Testis (tissue), 3 donors: ENCODE measurements around the gene ZFYVE28. TPM values are rescaled to one million over a fixed set of nuclear protein-coding genes. Genes with fewer than 3 reads are reported as not detected.
A peak's percentile ranks its signal among the peaks of the same experiment; 100 is the strongest.

Source experiments
- DNase-seq: peaks from one replicate; pipeline ENCODE4 v3.0.0-alpha.2; 2019
- H3K27ac ChIP-seq, 2 donors: fragments of 200-600 bp; sonication (generic); one replicate each; pipeline ENCODE4 v1.5.1; 2019
- H3K27me3 ChIP-seq: fragments of 200-600 bp; sonication (generic); one replicate; pipeline ENCODE4 v1.5.1; 2019
- H3K36me3 ChIP-seq: fragments of 200-600 bp; sonication (generic); one replicate; pipeline ENCODE4 v1.5.1; 2017; ENCODE audit warnings: low read depth; ENCODE audit errors: missing control alignments
- H3K4me1 ChIP-seq: fragments of 200-600 bp; sonication (generic); one replicate; pipeline ENCODE4 v1.5.1; 2019
- H3K4me3 ChIP-seq, 2 donors: fragments of 200-600 bp; sonication (generic); one replicate each; pipeline ENCODE4 v1.5.1; 2017 to 2019
- H3K9me3 ChIP-seq: fragments of 200-600 bp; sonication (generic); one replicate; pipeline ENCODE4 v1.5.1; 2017
- CTCF ChIP-seq, 3 experiments: fragments of 450-650 bp in 2 of 3; fragments of 200-600 bp in 1 of 3; sonication (generic) in 1 of 3; IDR thresholded peaks; one replicate each; pipeline ENCODE4 v1.5.1; 2016 to 2019; ENCODE audit warnings: antibody characterized with exemption in 3 of 3, mild to moderate bottlenecking in 2 of 3, moderate library complexity in 1 of 3
- POLR2A ChIP-seq: fragments of 450-650 bp; IDR thresholded peaks from one replicate; pipeline ENCODE4 v1.6.1; 2017; ENCODE audit warnings: antibody characterized with exemption, mild to moderate bottlenecking, moderate library complexity
- WGBS, 2 donors: methylation state at CpG; one replicate each; pipeline ENCODE4 v1.1.5; 2018; 5-methylcytosine and 5-hydroxymethylcytosine counted together
- intact Hi-C: fragments of 100-400 bp; cut with DNase I; formaldehyde crosslinking; loops from one replicate; pipeline ENCODE4 v1.15.1; 2023; ENCODE audit warnings: low total_unique reads
- polyA plus RNA-seq: library from polyadenylated mRNA; stranded (reverse); fragments of 350-450 nt; fragmentation: Illumina TruSeq; extraction: RNeasy Lipid Tissue Mini Kit (QIAGEN cat#74804); gene quantifications from one replicate; pipeline ENCODE4 v1.2.3, GENCODE V29; 2014; ENCODE audit warnings: low read depth, low replicate concordance; ENCODE audit not compliant: insufficient read depth
- total RNA-seq, 2 donors: library from RNA; depleted of rRNA; stranded (reverse); fragments of >200 nt; gene quantifications; one replicate each; pipeline ENCODE4 v1.2.3, GENCODE V29; 2016

Gene ZFYVE28
- total and polyA plus RNA-seq, 3 donors from 2014 or later, result 14.7 to 55.3 (median 40.5) TPM

GRCh38 chr4:2262944-2263250, 155.5 kb downstream of the ZFYVE28 start:
- H3K36me3 ChIP-seq, result no peaks in the 10 kb centered on the region
- H3K27me3 ChIP-seq, result no peaks in the 10 kb centered on the region
- H3K4me3 ChIP-seq, result peak overlapping the region; percentile 53 to 74
- WGBS, 2 donors, result 19 to 34% methylated on average over 13 of the region's 13 CpGs
- TF ChIP-seq POLR2A, result no peak
- no peak for TF ChIP-seq CTCF (IDR thresholded peaks at IDR 0.05)
- peak overlapping the region; percentile 94 to 96 for H3K27ac ChIP-seq
- H3K4me1 ChIP-seq, result peaks cover 41% of the 10 kb centered on the region
- H3K9me3 ChIP-seq, result no peaks in the 10 kb centered on the region
- no peak for DNase-seq
- intact Hi-C loops, result loop anchor here (5.0 kb wide), 1 partner anchor 551 kb away; the partner anchor contains the start of gene SLBP

- whole genome bisulfite sequencing, 2 donors, result 0 to 1% methylated on average over 4 to 78 of the region's 98 CpGs
- Histone ChIP-seq H3K27me3 (no peaks in the 10 kb centered on the region), H3K9me3 (no peaks in the 10 kb centered on the region), H3K36me3 (no peaks in the 10 kb centered on the region), H3K4me1 (peaks cover 47% of the 10 kb centered on the region), H3K4me3 (peak overlapping the region; percentile 74 to 82), H3K27ac (peak overlapping the region; percentile 94 to 96)
- peak; percentile 92 for TF ChIP-seq POLR2A
- TF ChIP-seq CTCF (IDR thresholded peaks at IDR 0.05), result peak in 1 of 3 experiments; percentile 15
- intact Hi-C loops, result loop anchor here (5.0 kb wide), 1 partner anchor 550 kb away; the partner anchor contains the start of gene SLBP
- DNase-seq, result peak; percentile 100
Measured at GRCh38 chr4:2262145-2262943, 156.1 kb downstream of the ZFYVE28 start.

- 0% methylated on average over 46 of the region's 46 CpGs; no CpG with 5 or more reads in 1 of the 2 donors for WGBS, 2 donors
- H3K4me1 ChIP-seq, result peaks cover 52% of the 10 kb centered on the region
- peak within 1 kb of the TSS; percentile 82 for H3K4me3 ChIP-seq
- TF ChIP-seq POLR2A (peak; percentile 33), CTCF (IDR thresholded peaks at IDR 0.05) (no peak)
- H3K27ac ChIP-seq, result peak within 1 kb of the TSS; percentile 96 to 98
- H3K36me3 ChIP-seq, result no peaks in the 10 kb centered on the region
- H3K27me3 ChIP-seq, result no peaks in the 10 kb centered on the region
- DNase-seq, result no peak
- intact Hi-C loops, result loop anchor here (5.0 kb wide), 1 partner anchor 549 kb away; the partner anchor contains the start of gene SLBP
- H3K9me3 ChIP-seq, result no peaks in the 10 kb centered on the region
Measured at GRCh38 chr4:2261853-2262144, 156.6 kb downstream of the ZFYVE28 start, which contains the start of gene MXD4. Gene MXD4, minus strand, starts transcription at chr4:2262109. Its CDS starts 129 bp downstream, at chr4:2261980.

- H3K36me3 ChIP-seq, result no peaks in the 10 kb centered on the region
- TF ChIP-seq POLR2A (no peak), CTCF (IDR thresholded peaks at IDR 0.05) (no peak)
- H3K4me3 ChIP-seq, result peak overlapping the region; percentile 82
- no peaks in the 10 kb centered on the region for H3K9me3 ChIP-seq
- no peaks in the 10 kb centered on the region for H3K27me3 ChIP-seq
- intact Hi-C loops, result loop anchor here (5.0 kb wide), 1 partner anchor 549 kb away; the partner anchor contains the start of gene SLBP
- no peak for DNase-seq
- peaks cover 57% of the 10 kb centered on the region for H3K4me1 ChIP-seq
- peak overlapping the region; percentile 93 to 98 for H3K27ac ChIP-seq
- WGBS, 2 donors, result 1% methylated on average over 53 of the region's 91 CpGs; no CpG with 5 or more reads in 1 of the 2 donors
Measured at GRCh38 chr4:2261110-2261852, 157.2 kb downstream of the ZFYVE28 start.
